Activated CD8-positive, alpha-beta T cell treated with anti-CD3 and anti-CD28 coated beads for 36 hours (primary cell): ENCODE data around the gene KCNMA1. TPM values are rescaled to one million over a fixed set of nuclear protein-coding genes. Genes with fewer than 3 reads are reported as not detected.

Source experiments
- ATAC-seq: fragments of 200-7000 bp; cut with Tn5 transposase; one replicate; pipeline ENCODE4 v1.10.0; 2021; ENCODE audit warnings: mild to moderate bottlenecking, moderate library complexity
- CTCF ChIA-PET: fragments of 350-600 bp; sonication (Branson Sonifier 250); formaldehyde crosslinking; loops from one replicate; lab custom pipeline; 2021; ENCODE audit warnings: antibody characterized with exemption; lab: Charles Lee
- POLR2A ChIA-PET: fragments of 350-600 bp; sonication (Branson Sonifier 250); formaldehyde crosslinking; loops from one replicate; lab custom pipeline; 2021; ENCODE audit warnings: antibody characterized with exemption; lab: Charles Lee
- DNase-seq: peaks from one replicate; pipeline ENCODE4 v3.0.0-alpha.2; 2020
- H3K27ac Mint-ChIP-seq: one replicate; pipeline ENCODE4 v1.8.0; 2021; ENCODE audit warnings: mild to moderate bottlenecking, mixed read lengths
- H3K27me3 Mint-ChIP-seq: one replicate; pipeline ENCODE4 v1.8.0; 2021; ENCODE audit warnings: mixed read lengths
- H3K36me3 Mint-ChIP-seq: one replicate; pipeline ENCODE4 v1.8.0; 2021; ENCODE audit warnings: low read depth, mixed read lengths
- H3K4me1 Mint-ChIP-seq: one replicate; pipeline ENCODE4 v1.8.0; 2021; ENCODE audit warnings: low read depth, mixed read lengths
- H3K4me3 Mint-ChIP-seq: one replicate; pipeline ENCODE4 v1.8.0; 2021; ENCODE audit warnings: mild to moderate bottlenecking, moderate library complexity, mixed read lengths
- H3K9me3 Mint-ChIP-seq: one replicate; pipeline ENCODE4 v1.8.0; 2021; ENCODE audit warnings: mixed read lengths
- CTCF ChIP-seq: fragments of 200-600 bp; IDR thresholded peaks from one replicate; pipeline ENCODE4 v1.8.0; 2022; ENCODE audit warnings: antibody characterized with exemption, mild to moderate bottlenecking
- intact Hi-C: fragments of 100-400 bp; cut with micrococcal nuclease; formaldehyde crosslinking; loops from one replicate; pipeline ENCODE4 v1.10.0; 2022
- total RNA-seq, 2 experiments: library from RNA; stranded (reverse); gene quantifications; one replicate each; pipeline ENCODE4 v1.2.3, GENCODE V29; 2021

Gene KCNMA1
- total RNA-seq, 2 experiments from 2014 or later, result 0.18 TPM; not detected in 1

- Mint-ChIP-seq H3K27me3 (no peaks in the 10 kb centered on the region), H3K27ac (no peak overlapping the region), H3K9me3 (no peaks in the 10 kb centered on the region), H3K4me1 (no peaks in the 10 kb centered on the region), H3K36me3 (no peaks in the 10 kb centered on the region), H3K4me3 (no peak overlapping the region)
- DNase-seq (no peak), ATAC-seq (no peak)
- POLR2A ChIA-PET, result no interaction called here
- CTCF ChIA-PET, result no interaction called here
- intact Hi-C loops, result no loop called here
- no peak for TF ChIP-seq CTCF
These were observed 173.5 kb downstream of the KCNMA1 start for GRCh38 chr10:77463967-77464745.

GRCh38 chr10:77463499-77463898, 174.1 kb downstream of the KCNMA1 start:
- no peaks in the 10 kb centered on the region for H3K27me3 Mint-ChIP-seq
- DNase-seq, result no peak
- POLR2A ChIA-PET, result no interaction called here
- H3K9me3 Mint-ChIP-seq, result no peaks in the 10 kb centered on the region
- no peak overlapping the region for H3K4me3 Mint-ChIP-seq
- no peak for ATAC-seq
- H3K36me3 Mint-ChIP-seq, result no peaks in the 10 kb centered on the region
- intact Hi-C loops, result no loop called here
- no peaks in the 10 kb centered on the region for H3K4me1 Mint-ChIP-seq
- no peak for TF ChIP-seq CTCF
- CTCF ChIA-PET, result no interaction called here
- H3K27ac Mint-ChIP-seq, result no peak overlapping the region

- CTCF ChIA-PET, result no interaction called here
- Mint-ChIP-seq H3K4me3 (no peak overlapping the region), H3K4me1 (no peaks in the 10 kb centered on the region), H3K36me3 (no peaks in the 10 kb centered on the region), H3K27ac (no peak overlapping the region), H3K27me3 (no peaks in the 10 kb centered on the region), H3K9me3 (no peaks in the 10 kb centered on the region)
- ATAC-seq (no peak), DNase-seq (no peak)
- POLR2A ChIA-PET, result no interaction called here
- TF ChIP-seq CTCF, result no peak
- intact Hi-C loops, result no loop called here
These were observed 175.8 kb downstream of the KCNMA1 start for GRCh38 chr10:77461636-77462296.

GRCh38 chr10:77459905-77460304, 177.7 kb downstream of the KCNMA1 start:
- Mint-ChIP-seq H3K27me3 (no peaks in the 10 kb centered on the region), H3K4me1 (no peaks in the 10 kb centered on the region), H3K9me3 (no peaks in the 10 kb centered on the region), H3K27ac (no peak overlapping the region), H3K4me3 (no peak overlapping the region), H3K36me3 (no peaks in the 10 kb centered on the region)
- DNase-seq (no peak), ATAC-seq (no peak)
- CTCF ChIA-PET, result no interaction called here
- intact Hi-C loops, result no loop called here
- POLR2A ChIA-PET, result no interaction called here
- no peak for TF ChIP-seq CTCF

GRCh38 chr10:77458986-77459590, 178.5 kb downstream of the KCNMA1 start:
- Mint-ChIP-seq H3K27me3 (no peaks in the 10 kb centered on the region), H3K9me3 (no peaks in the 10 kb centered on the region), H3K36me3 (no peaks in the 10 kb centered on the region), H3K4me1 (no peaks in the 10 kb centered on the region), H3K4me3 (no peak overlapping the region), H3K27ac (no peak overlapping the region)
- no peak for DNase-seq
- intact Hi-C loops, result no loop called here
- POLR2A ChIA-PET, result interaction anchor here (0.8 kb wide), 1 partner anchor 15 kb away, joined by 3 read pairs; no protein-coding TSS in a partner anchor
- no peak for TF ChIP-seq CTCF
- CTCF ChIA-PET, result interaction anchor here (0.9 kb wide), 1 partner anchor 149 kb away, joined by 3 read pairs; no protein-coding TSS in a partner anchor
- ATAC-seq, result no peak
